ENCODE results near the gene KDM8. TPM values are rescaled to one million over a fixed set of nuclear protein-coding genes. Genes with fewer than 3 reads are reported as not detected.

The KDM8 gene
- total RNA-seq, 1 donor from 2014 or later = 1.8 TPM

GRCh38 chr16:27222249-27223225, 19.2 kb downstream of the KDM8 start:
- H3K4me3 ChIP-seq (ENCODE audit: low read depth, low read length) = no peak overlapping the region
- H3K36me3 ChIP-seq (ENCODE audit: control insufficient read depth, insufficient read depth, low read length) = peaks cover 6% of the 10 kb centered on the region
- no peaks in the 10 kb centered on the region for H3K27me3 ChIP-seq (ENCODE audit: control insufficient read depth, insufficient read depth, low read length)
- no peak for DNase-seq (ENCODE audit: low read depth)
- TF ChIP-seq, protein P1, sequence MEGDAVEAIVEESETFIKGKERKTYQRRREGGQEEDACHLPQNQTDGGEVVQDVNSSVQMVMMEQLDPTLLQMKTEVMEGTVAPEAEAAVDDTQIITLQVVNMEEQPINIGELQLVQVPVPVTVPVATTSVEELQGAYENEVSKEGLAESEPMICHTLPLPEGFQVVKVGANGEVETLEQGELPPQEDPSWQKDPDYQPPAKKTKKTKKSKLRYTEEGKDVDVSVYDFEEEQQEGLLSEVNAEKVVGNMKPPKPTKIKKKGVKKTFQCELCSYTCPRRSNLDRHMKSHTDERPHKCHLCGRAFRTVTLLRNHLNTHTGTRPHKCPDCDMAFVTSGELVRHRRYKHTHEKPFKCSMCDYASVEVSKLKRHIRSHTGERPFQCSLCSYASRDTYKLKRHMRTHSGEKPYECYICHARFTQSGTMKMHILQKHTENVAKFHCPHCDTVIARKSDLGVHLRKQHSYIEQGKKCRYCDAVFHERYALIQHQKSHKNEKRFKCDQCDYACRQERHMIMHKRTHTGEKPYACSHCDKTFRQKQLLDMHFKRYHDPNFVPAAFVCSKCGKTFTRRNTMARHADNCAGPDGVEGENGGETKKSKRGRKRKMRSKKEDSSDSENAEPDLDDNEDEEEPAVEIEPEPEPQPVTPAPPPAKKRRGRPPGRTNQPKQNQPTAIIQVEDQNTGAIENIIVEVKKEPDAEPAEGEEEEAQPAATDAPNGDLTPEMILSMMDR (IDR thresholded peaks at IDR 0.05; ENCODE audit: insufficient read depth, low read length, severe bottlenecking) = no peak
- no peak for FAIRE-seq

GRCh38 chr16:27223226-27223610, 19.9 kb downstream of the KDM8 start:
- Histone ChIP-seq H3K27me3 (ENCODE audit: control insufficient read depth, insufficient read depth, low read length) (no peaks in the 10 kb centered on the region), H3K36me3 (ENCODE audit: control insufficient read depth, insufficient read depth, low read length) (peaks cover 6% of the 10 kb centered on the region), H3K4me3 (ENCODE audit: low read depth, low read length) (no peak overlapping the region)
- no peak for DNase-seq (ENCODE audit: low read depth)
- TF ChIP-seq, protein P1 (IDR thresholded peaks at IDR 0.05; ENCODE audit: insufficient read depth, low read length, severe bottlenecking) = no peak
- no peak for FAIRE-seq

DNA sequence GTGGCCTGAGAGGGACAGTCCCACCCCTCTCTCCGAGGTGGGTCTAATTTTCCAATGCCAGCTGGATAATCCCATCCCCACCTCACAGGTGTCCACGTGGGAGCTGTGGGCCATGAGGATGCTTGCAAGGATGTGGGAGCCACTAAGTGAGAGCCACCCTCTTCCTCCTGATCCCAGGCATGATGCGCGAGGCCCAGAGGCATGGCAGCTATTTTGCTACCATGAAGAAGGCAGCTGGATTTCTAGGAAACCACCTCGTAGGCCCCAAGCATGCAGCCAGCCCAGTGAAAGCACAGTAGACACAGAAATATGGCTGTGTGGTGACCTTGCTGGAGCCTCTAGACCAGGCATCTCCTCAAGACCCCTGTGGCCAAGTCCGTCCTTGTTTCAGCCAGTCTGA, 20.4 kb downstream of the KDM8 start:
- no peaks in the 10 kb centered on the region for H3K27me3 ChIP-seq (ENCODE audit: control insufficient read depth, insufficient read depth, low read length)
- H3K36me3 ChIP-seq (ENCODE audit: control insufficient read depth, insufficient read depth, low read length) = peaks cover 6% of the 10 kb centered on the region
- FAIRE-seq (no peak), DNase-seq (ENCODE audit: low read depth) (no peak)
- no peak overlapping the region for H3K4me3 ChIP-seq (ENCODE audit: low read depth, low read length)
- TF ChIP-seq, protein P1 (IDR thresholded peaks at IDR 0.05; ENCODE audit: insufficient read depth, low read length, severe bottlenecking) = no peak

GRCh38 chr16:27224271-27224737, 21.0 kb downstream of the KDM8 start:
- Histone ChIP-seq H3K4me3 (ENCODE audit: low read depth, low read length) (no peak overlapping the region), H3K36me3 (ENCODE audit: control insufficient read depth, insufficient read depth, low read length) (peaks cover 6% of the 10 kb centered on the region), H3K27me3 (ENCODE audit: control insufficient read depth, insufficient read depth, low read length) (no peaks in the 10 kb centered on the region)
- FAIRE-seq (no peak), DNase-seq (ENCODE audit: low read depth) (no peak)
- TF ChIP-seq, protein P1 (IDR thresholded peaks at IDR 0.05; ENCODE audit: insufficient read depth, low read length, severe bottlenecking) = no peak

- peaks cover 7% of the 10 kb centered on the region for H3K36me3 ChIP-seq (ENCODE audit: control insufficient read depth, insufficient read depth, low read length)
- no peak overlapping the region for H3K4me3 ChIP-seq (ENCODE audit: low read depth, low read length)
- TF ChIP-seq, protein P1 (IDR thresholded peaks at IDR 0.05; ENCODE audit: insufficient read depth, low read length, severe bottlenecking) = no peak
- FAIRE-seq (no peak), DNase-seq (ENCODE audit: low read depth) (no peak)
- no peaks in the 10 kb centered on the region for H3K27me3 ChIP-seq (ENCODE audit: control insufficient read depth, insufficient read depth, low read length)
Observed at GRCh38 chr16:27224741-27225300, 21.5 kb downstream of the KDM8 start.

All from bronchial epithelial cell (primary cell).